Activated CD8-positive, alpha-beta memory T cell treated with anti-CD3 and anti-CD28 coated beads, Interleukin-2, amount 50 U/mL, for 4 hours (primary cell): Measurements from ENCODE around the gene PDYN.

Experiments used
- DNase-seq: peaks from one replicate; pipeline ENCODE4 v3.0.0-alpha.2; 2020

PDYN gene

GRCh38 chr20:1931830-1932229 lies 62.0 kb downstream of the PDYN start:
- no peak for DNase-seq

- DNase-seq: no peak
Measured at GRCh38 chr20:1930165-1930564, 63.7 kb downstream of the PDYN start.

GRCh38 chr20:1929460-1929859 lies 64.4 kb downstream of the PDYN start:
- no peak for DNase-seq

- no peak for DNase-seq
Measured at GRCh38 chr20:1928782-1929181, 65.1 kb downstream of the PDYN start.
